ENCODE data around the gene PEAR1. TPM values are rescaled to one million over a fixed set of nuclear protein-coding genes. Genes with fewer than 3 reads are reported as not detected.

The PEAR1 gene
- total and polyA plus RNA-seq, 2 of the 4 experiments (the other 2 are of a cell fraction), result 2.0 to 44.4 TPM

DNA sequence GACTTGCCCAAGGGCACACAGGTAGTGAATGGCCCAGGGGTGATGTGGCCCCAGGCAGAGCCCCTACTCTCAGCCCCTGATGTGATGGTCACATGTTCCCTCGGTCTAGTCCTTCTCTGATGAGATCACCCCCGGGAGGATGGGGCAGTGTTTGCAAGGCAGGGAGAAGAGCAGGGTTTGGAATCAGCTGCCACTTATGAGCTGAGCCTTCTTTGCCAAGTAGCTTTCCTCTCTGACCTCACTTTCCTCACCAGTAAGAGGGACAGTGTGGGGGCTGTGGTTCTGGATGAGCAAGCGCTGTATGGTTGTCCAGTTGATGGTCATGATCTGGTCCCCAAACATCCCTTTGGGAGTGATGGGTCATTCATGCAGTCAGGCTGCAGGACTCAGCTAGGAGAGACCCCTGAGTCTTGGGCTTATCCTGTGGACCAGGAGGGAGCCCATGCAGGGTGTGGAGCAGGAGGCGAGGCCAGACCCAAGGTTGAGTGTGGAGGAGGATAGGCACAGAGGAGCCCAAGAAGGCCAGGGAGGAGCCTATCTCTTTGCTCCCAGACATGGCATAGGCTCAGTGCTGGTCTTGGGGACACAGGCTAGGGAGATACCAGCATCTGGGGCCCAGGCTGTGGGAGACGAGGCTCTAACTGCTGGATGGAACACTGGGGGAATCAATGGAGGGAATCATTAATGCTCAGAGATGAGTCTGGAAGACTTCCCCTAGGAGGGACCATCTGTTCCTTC is 15.9 kb upstream of the PEAR1 start:
- no TSS peak for BruUV-seq (replicated peaks)
- Histone ChIP-seq H3K9me3 (ENCODE audit: control insufficient read depth, insufficient read depth, low read length) (no peaks in the 10 kb centered on the region), H3K4me1 (ENCODE audit: control insufficient read depth, insufficient read depth, low read length) (no peaks in the 10 kb centered on the region), H2BK20ac (ENCODE audit: low read depth, low read length) (no peak overlapping the region), H3K27me3 (ENCODE audit: control insufficient read depth, insufficient read depth, low read length) (peaks cover 80% of the 10 kb centered on the region), H2BK120ac (ENCODE audit: low read depth, low read length) (no peak overlapping the region), H4K5ac (ENCODE audit: low read depth, low read length) (no peak overlapping the region), H2AK5ac (ENCODE audit: low read depth, low read length) (no peak overlapping the region), H3K36me3 (ENCODE audit: control insufficient read depth, insufficient read depth, low read length) (no peaks in the 10 kb centered on the region), H2BK15ac (ENCODE audit: low read depth, low read length) (no peak overlapping the region), H3K14ac (replicated peaks; ENCODE audit: low read depth, low read length) (no peak overlapping the region), H3K27ac (ENCODE audit: insufficient read depth, low read length) (no peak overlapping the region), H3K4me3 (ENCODE audit: insufficient read depth, low read depth, low read length) (no peak overlapping the region), H3K4ac (ENCODE audit: low read depth, low read length) (no peak overlapping the region), H3K4me2 (ENCODE audit: low read depth, low read length) (no peak overlapping the region), H3K23ac (ENCODE audit: low read depth, low read length) (no peak overlapping the region), H3K18ac (ENCODE audit: low read depth, low read length) (no peak overlapping the region), H3K9ac (ENCODE audit: low read depth, low read length) (no peak overlapping the region), H2BK5ac (ENCODE audit: low read depth, low read length, poor library complexity, severe bottlenecking) (no peak overlapping the region), H4K20me1 (ENCODE audit: insufficient read depth, low read length) (peaks cover 4% of the 10 kb centered on the region; the same call in 1 of the 2 replicates), H2AFZ (replicated peaks; ENCODE audit: low read length, poor library complexity) (no peak overlapping the region), H4K91ac (ENCODE audit: insufficient read depth, low read depth, low read length) (no peak overlapping the region), H2AK9ac (replicated peaks; ENCODE audit: low read depth, low read length, poor library complexity) (no peak overlapping the region), H3K79me1 (ENCODE audit: low read depth in 1 of 2, low read length in 2 of 2) (no peaks in the 10 kb centered on the region), H3K56ac (ENCODE audit: extremely low read depth, insufficient read depth, low read length) (no peak overlapping the region), H4K8ac (ENCODE audit: low read depth in 2 of 2, low read length in 2 of 2) (no peak overlapping the region), H3K9me1 (ENCODE audit: insufficient read depth, low read length) (no peaks in the 10 kb centered on the region)
- CTCF ChIA-PET, result no interaction called here
- POLR2A ChIA-PET (ENCODE audit: unreplicated experiment), result no interaction called here
- TF ChIP-seq NFE2L2 (IDR thresholded peaks at IDR 0.05; ENCODE audit: low read depth, low read length) (no peak), BHLHE40 (IDR thresholded peaks at IDR 0.05; ENCODE audit: low read depth, low read length) (no peak), RCOR1 (IDR thresholded peaks at IDR 0.05; ENCODE audit: insufficient replicate concordance, low read length) (no peak), SMC3 (IDR thresholded peaks at IDR 0.05; ENCODE audit: low read depth, low read length) (no peak)
- TF ChIP-seq, protein P1, sequence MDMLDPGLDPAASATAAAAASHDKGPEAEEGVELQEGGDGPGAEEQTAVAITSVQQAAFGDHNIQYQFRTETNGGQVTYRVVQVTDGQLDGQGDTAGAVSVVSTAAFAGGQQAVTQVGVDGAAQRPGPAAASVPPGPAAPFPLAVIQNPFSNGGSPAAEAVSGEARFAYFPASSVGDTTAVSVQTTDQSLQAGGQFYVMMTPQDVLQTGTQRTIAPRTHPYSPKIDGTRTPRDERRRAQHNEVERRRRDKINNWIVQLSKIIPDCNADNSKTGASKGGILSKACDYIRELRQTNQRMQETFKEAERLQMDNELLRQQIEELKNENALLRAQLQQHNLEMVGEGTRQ (IDR thresholded peaks at IDR 0.05; ENCODE audit: low read depth, low read length), result no peak
- TF ChIP-seq, protein P2, sequence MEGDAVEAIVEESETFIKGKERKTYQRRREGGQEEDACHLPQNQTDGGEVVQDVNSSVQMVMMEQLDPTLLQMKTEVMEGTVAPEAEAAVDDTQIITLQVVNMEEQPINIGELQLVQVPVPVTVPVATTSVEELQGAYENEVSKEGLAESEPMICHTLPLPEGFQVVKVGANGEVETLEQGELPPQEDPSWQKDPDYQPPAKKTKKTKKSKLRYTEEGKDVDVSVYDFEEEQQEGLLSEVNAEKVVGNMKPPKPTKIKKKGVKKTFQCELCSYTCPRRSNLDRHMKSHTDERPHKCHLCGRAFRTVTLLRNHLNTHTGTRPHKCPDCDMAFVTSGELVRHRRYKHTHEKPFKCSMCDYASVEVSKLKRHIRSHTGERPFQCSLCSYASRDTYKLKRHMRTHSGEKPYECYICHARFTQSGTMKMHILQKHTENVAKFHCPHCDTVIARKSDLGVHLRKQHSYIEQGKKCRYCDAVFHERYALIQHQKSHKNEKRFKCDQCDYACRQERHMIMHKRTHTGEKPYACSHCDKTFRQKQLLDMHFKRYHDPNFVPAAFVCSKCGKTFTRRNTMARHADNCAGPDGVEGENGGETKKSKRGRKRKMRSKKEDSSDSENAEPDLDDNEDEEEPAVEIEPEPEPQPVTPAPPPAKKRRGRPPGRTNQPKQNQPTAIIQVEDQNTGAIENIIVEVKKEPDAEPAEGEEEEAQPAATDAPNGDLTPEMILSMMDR (conservative IDR thresholded peaks at IDR 0.05; ENCODE audit: low read depth, low read length), result no peak
- dilution Hi-C loops (cut with HindIII; ENCODE audit: low sequenced_read_pairs, unreplicated experiment), result no loop called here
- intact Hi-C loops (cut with micrococcal nuclease), result no loop called here
- in situ Hi-C loops (cut with MboI; ENCODE audit: low sequenced_read_pairs), result no loop called here
- no peak for DNase-seq
- no peak for ATAC-seq (ENCODE audit: low read depth)
- no CpG with 5 or more reads among the region's 5 CpGs for WGBS, 2 experiments (ENCODE audit: extremely low coverage in 2 of 2, insufficient read length in 1 of 2)

Measured in IMR-90 (cell line).